ENCODE data around the gene PTX4.

Gene PTX4

GRCh38 chr16:1459967-1460366 lies 28.8 kb downstream of the PTX4 start:
- DNase-seq (ENCODE audit: low spot score): no peak

- DNase-seq (ENCODE audit: low spot score): no peak
Measured at GRCh38 chr16:1458977-1459341, 29.8 kb downstream of the PTX4 start.

- peak; percentile 26 for DNase-seq (ENCODE audit: low spot score)
Measured at GRCh38 chr16:1458336-1458976, 30.3 kb downstream of the PTX4 start.

GRCh38 chr16:1457489-1458245 lies 31.1 kb downstream of the PTX4 start:
- DNase-seq (ENCODE audit: low spot score): no peak

DNA sequence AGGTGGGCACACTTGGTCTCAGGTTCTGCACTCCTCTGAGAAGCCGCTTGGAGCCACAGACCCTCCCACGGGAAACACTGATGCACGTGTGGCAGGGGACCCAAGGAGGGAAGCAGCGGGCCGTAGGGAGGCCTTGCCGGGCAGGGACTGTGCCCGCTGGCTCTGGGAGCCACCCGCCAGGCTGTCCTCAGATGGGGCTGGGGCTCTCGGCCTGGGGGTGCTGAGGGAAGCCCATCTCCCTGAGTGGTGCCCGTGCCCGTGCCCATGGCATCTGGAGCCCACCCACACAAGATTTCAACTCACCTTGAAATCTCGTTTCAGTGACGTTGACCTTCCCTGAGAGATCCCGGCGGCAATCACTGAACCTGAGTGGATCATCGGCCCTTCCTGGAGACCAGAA lies 31.8 kb downstream of the PTX4 start:
- DNase-seq (ENCODE audit: low spot score): no peak

DNA sequence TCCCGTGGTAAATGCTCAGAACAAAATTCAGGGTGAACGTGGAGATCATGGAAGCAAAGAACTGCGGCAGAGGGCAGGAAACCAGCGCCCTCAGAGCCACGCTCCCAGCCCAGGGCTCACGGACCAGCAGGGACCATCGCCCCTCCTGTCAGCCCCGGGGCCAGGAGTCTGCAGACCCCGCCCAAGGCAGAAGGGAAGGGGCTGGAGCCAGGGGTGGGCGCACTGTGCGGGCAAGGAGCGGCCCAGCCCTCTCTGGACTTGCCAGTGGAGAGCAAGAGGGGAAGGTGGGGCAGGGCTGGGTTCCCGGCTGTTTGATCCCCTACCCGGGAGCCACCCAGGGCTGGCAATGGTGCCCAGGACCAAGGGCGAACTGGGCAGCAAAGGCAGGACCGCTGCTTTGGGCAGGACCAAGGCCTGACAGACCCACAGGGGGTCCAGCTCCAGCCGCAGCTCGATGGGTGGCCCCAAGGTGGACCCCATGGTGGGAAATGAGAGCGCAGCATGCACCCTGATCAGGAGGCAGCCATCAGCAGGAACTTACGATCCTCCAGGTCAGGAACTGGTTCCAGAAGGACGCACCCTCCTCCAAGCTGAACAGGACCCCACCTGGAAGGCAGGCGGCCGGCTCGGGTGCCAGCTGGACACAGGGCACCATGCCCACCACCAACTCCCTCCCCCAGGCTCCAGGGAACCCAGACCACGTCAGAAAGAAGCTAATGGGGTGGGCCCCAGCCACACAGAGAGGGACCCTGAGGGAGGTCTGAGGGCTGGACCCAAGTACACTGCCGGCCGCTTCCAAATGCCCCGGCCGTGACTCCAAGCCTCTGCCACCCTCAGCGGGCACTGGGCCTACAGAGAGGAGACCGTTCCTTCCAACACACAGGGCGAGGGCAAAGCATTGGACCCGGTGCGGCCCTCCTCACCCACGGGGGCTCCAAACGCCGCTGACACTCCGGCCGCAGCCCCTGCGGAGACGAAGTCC lies 33.3 kb downstream of the PTX4 start:
- DNase-seq (ENCODE audit: low spot score): no peak

- DNase-seq (ENCODE audit: low spot score): no peak
Measured at GRCh38 chr16:1454561-1454960, 34.2 kb downstream of the PTX4 start.

- no peak for DNase-seq (ENCODE audit: low spot score)
Measured at GRCh38 chr16:1453316-1453715, 35.4 kb downstream of the PTX4 start.

DNA sequence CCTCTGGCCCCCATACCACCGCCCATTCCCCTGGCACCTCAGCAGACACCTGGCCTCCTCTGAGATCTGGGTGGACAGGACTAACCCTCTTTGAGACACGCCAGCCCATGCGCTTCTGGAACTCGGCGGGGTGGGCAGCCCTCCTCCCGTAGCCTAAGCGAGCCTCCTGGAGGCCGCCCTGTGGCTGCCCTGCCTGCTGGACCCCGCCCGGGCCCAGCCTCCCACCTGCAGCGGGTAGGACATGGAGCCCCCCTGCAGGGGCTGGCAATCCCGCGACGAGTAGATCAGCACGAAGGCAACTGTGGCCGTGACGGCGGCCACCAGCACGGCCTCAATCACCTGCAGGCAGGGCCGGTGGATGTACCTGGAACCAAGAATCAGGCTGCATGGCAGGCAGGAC lies 36.2 kb downstream of the PTX4 start:
- DNase-seq (ENCODE audit: low spot score): no peak

- DNase-seq (ENCODE audit: low spot score): no peak
Measured at GRCh38 chr16:1451702-1452392, 36.9 kb downstream of the PTX4 start.

DNA sequence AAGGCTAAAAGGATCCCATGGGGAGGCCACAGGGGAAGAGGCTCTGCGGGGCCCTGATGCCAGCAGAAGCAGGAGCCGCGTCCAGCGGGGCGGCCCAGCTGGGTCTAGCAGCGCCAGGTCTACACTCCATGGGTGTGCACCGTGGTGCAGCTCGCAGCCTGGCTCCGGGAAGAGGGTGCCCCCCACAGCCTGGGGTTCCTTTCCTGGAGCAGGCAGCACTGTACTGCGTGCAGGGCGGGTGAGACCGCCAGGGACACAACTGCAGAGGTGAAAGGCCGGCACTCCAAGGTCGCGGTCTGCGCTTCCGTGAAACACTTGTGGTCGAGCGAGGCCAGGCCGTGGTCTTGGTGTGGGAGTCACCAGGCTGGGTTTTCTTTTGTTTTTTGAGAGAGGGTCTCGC lies 37.9 kb downstream of the PTX4 start:
- DNase-seq (ENCODE audit: low spot score): no peak

GRCh38 chr16:1450218-1450617 lies 38.5 kb downstream of the PTX4 start:
- DNase-seq (ENCODE audit: low spot score): no peak

DNA sequence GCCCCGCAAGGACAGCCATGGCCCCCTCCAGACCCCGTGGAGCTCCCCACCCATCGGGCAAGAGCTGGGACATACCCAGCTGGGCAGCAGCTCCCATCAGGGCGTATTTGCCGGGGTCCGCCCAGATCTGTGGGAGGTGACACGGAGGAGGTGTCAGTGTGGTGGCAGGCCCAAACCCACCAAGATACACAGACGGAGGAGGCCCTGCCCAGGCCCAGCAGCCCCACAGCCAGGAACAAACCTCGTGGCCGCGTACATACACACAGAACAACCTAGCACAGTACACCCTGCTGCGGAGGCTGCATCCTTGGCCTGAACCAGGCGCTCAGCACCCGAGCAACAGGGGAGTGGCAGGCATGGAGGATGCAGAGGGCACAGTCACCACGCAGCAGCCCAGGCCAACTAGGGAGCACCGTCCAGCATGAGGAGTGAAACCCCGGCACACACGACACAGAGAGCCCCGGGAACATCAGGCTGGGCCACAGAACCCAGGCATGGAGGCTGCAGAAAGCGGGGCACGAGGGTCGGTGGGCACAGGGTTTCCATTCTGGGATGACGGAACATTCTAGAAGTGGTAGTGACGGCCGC lies 39.4 kb downstream of the PTX4 start:
- DNase-seq (ENCODE audit: low spot score): no peak

GRCh38 chr16:1448536-1449116 lies 40.1 kb downstream of the PTX4 start:
- no peak for DNase-seq (ENCODE audit: low spot score)

DNA sequence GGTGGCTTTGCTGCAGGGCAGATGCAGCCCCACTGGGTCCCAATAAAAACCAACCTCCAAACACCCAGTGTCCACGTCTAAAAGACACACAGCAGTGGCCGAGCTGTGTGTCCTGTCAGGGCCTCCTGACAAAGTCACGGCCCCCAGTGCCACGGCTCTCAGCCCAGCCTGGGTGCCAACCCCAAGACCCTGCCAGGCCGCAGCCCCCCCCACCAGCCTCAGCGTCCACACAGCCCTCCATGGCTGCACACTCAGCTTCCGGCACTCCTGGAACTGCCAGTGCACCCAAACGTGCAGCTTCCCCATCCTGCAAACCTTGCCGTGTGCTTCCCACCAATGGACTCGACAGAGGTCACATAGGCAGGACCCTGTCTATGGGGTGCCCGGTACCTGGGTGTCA lies 40.8 kb downstream of the PTX4 start:
- DNase-seq (ENCODE audit: low spot score): no peak

GRCh38 chr16:1446296-1447080 lies 42.3 kb downstream of the PTX4 start:
- DNase-seq (ENCODE audit: low spot score): no peak

GRCh38 chr16:1445518-1446203 lies 43.1 kb downstream of the PTX4 start:
- DNase-seq (ENCODE audit: low spot score): no peak

GRCh38 chr16:1444730-1445517 lies 43.8 kb downstream of the PTX4 start:
- DNase-seq (ENCODE audit: low spot score): no peak

Data from activated CD4-positive, alpha-beta T cell treated with anti-CD3 and anti-CD28 coated beads, Interleukin-2, Interleukin-4, amounts not matched to agents 100 ng/mL and 50 ng/mL, durations not matched to agents 16 hours and 8 hours (primary cell).